ENCODE measurements around the gene AADACL4.
"Not testable (repeated sequence)": the region's sequence is repeated elsewhere in the genome, so short reads cannot be mapped to it uniquely, and the experiment has no call there.

Gene AADACL4

GRCh38 chr1:12657060-12657884 is 13.4 kb downstream of the AADACL4 start:
- Mint-ChIP-seq H3K27ac (no peak overlapping the region), H3K36me3 (ENCODE audit: low read depth) (no peaks in the 10 kb centered on the region), H3K4me1 (ENCODE audit: low read depth) (peaks cover 11% of the 10 kb centered on the region), H3K27me3 (peaks cover 10% of the 10 kb centered on the region), H3K4me3 (no peak overlapping the region), H3K9me3 (no peaks in the 10 kb centered on the region)

- peaks cover 11% of the 10 kb centered on the region for H3K4me1 Mint-ChIP-seq (ENCODE audit: low read depth)
- H3K36me3 Mint-ChIP-seq (ENCODE audit: low read depth); H3K9me3 Mint-ChIP-seq; H3K4me3 Mint-ChIP-seq; H3K27ac Mint-ChIP-seq; H3K27me3 Mint-ChIP-seq: not testable (repeated sequence)
These were observed 14.1 kb downstream of the AADACL4 start for GRCh38 chr1:12657885-12658512.

- peak overlapping the region; percentile 63 for H3K4me3 Mint-ChIP-seq
- peak overlapping the region; percentile 2 for H3K27ac Mint-ChIP-seq
- no peaks in the 10 kb centered on the region for H3K36me3 Mint-ChIP-seq (ENCODE audit: low read depth)
- H3K27me3 Mint-ChIP-seq, result peaks cover 10% of the 10 kb centered on the region
- peaks cover 11% of the 10 kb centered on the region for H3K4me1 Mint-ChIP-seq (ENCODE audit: low read depth)
- no peaks in the 10 kb centered on the region for H3K9me3 Mint-ChIP-seq
These were observed 14.9 kb downstream of the AADACL4 start for GRCh38 chr1:12658531-12659453.

GRCh38 chr1:12661606-12662219 is 17.8 kb downstream of the AADACL4 start:
- Mint-ChIP-seq H3K4me1 (ENCODE audit: low read depth) (peaks cover 11% of the 10 kb centered on the region), H3K36me3 (ENCODE audit: low read depth) (no peaks in the 10 kb centered on the region), H3K27me3 (peaks cover 12% of the 10 kb centered on the region), H3K27ac (no peak overlapping the region), H3K4me3 (no peak overlapping the region), H3K9me3 (no peaks in the 10 kb centered on the region)

GRCh38 chr1:12662556-12662955 is 18.7 kb downstream of the AADACL4 start:
- Mint-ChIP-seq H3K4me1 (ENCODE audit: low read depth) (peaks cover 6% of the 10 kb centered on the region), H3K27ac (no peak overlapping the region), H3K4me3 (no peak overlapping the region), H3K27me3 (peaks cover 8% of the 10 kb centered on the region), H3K9me3 (no peaks in the 10 kb centered on the region), H3K36me3 (ENCODE audit: low read depth) (no peaks in the 10 kb centered on the region)

GRCh38 chr1:12665511-12665910 is 21.6 kb downstream of the AADACL4 start:
- Mint-ChIP-seq H3K27ac (no peak overlapping the region), H3K27me3 (peaks cover 3% of the 10 kb centered on the region), H3K4me1 (ENCODE audit: low read depth) (no peaks in the 10 kb centered on the region), H3K36me3 (ENCODE audit: low read depth) (no peaks in the 10 kb centered on the region), H3K9me3 (no peaks in the 10 kb centered on the region), H3K4me3 (no peak overlapping the region)

- Mint-ChIP-seq H3K4me1 (ENCODE audit: low read depth) (no peaks in the 10 kb centered on the region), H3K27ac (no peak overlapping the region), H3K4me3 (no peak overlapping the region), H3K9me3 (no peaks in the 10 kb centered on the region), H3K36me3 (ENCODE audit: low read depth) (no peaks in the 10 kb centered on the region), H3K27me3 (peaks cover 3% of the 10 kb centered on the region)
These were observed 22.4 kb downstream of the AADACL4 start for GRCh38 chr1:12666141-12666735.

- Mint-ChIP-seq H3K27me3 (peaks cover 18% of the 10 kb centered on the region), H3K4me1 (ENCODE audit: low read depth) (no peaks in the 10 kb centered on the region), H3K27ac (no peak overlapping the region), H3K9me3 (no peaks in the 10 kb centered on the region), H3K36me3 (ENCODE audit: low read depth) (no peaks in the 10 kb centered on the region), H3K4me3 (no peak overlapping the region)
These were observed 25.7 kb downstream of the AADACL4 start for GRCh38 chr1:12669529-12670068.

- Mint-ChIP-seq H3K27ac (no peak overlapping the region), H3K4me1 (ENCODE audit: low read depth) (no peaks in the 10 kb centered on the region), H3K27me3 (peaks cover 39% of the 10 kb centered on the region), H3K36me3 (ENCODE audit: low read depth) (no peaks in the 10 kb centered on the region), H3K9me3 (no peaks in the 10 kb centered on the region), H3K4me3 (no peak overlapping the region)
These were observed 30.5 kb downstream of the AADACL4 start for GRCh38 chr1:12674358-12674757.

GRCh38 chr1:12676122-12676521 is 32.2 kb downstream of the AADACL4 start:
- H3K27me3 Mint-ChIP-seq, result peaks cover 50% of the 10 kb centered on the region
- H3K4me3 Mint-ChIP-seq; H3K4me1 Mint-ChIP-seq (ENCODE audit: low read depth); H3K9me3 Mint-ChIP-seq; H3K36me3 Mint-ChIP-seq (ENCODE audit: low read depth); H3K27ac Mint-ChIP-seq: not testable (repeated sequence)

GRCh38 chr1:12677565-12677964 is 33.7 kb downstream of the AADACL4 start:
- Mint-ChIP-seq H3K4me3 (no peak overlapping the region), H3K36me3 (ENCODE audit: low read depth) (no peaks in the 10 kb centered on the region), H3K9me3 (no peaks in the 10 kb centered on the region), H3K4me1 (ENCODE audit: low read depth) (no peaks in the 10 kb centered on the region), H3K27me3 (peaks cover 38% of the 10 kb centered on the region), H3K27ac (no peak overlapping the region)

- Mint-ChIP-seq H3K4me3 (no peak overlapping the region), H3K27me3 (peaks cover 38% of the 10 kb centered on the region), H3K27ac (no peak overlapping the region), H3K4me1 (ENCODE audit: low read depth) (no peaks in the 10 kb centered on the region), H3K36me3 (ENCODE audit: low read depth) (no peaks in the 10 kb centered on the region), H3K9me3 (no peaks in the 10 kb centered on the region)
These were observed 34.5 kb downstream of the AADACL4 start for GRCh38 chr1:12678350-12678749.

GRCh38 chr1:12678820-12679219 is 34.9 kb downstream of the AADACL4 start:
- H3K4me1 Mint-ChIP-seq (ENCODE audit: low read depth), result no peaks in the 10 kb centered on the region
- no peaks in the 10 kb centered on the region for H3K36me3 Mint-ChIP-seq (ENCODE audit: low read depth)
- no peak overlapping the region for H3K4me3 Mint-ChIP-seq
- peaks cover 38% of the 10 kb centered on the region for H3K27me3 Mint-ChIP-seq
- no peaks in the 10 kb centered on the region for H3K9me3 Mint-ChIP-seq
- H3K27ac Mint-ChIP-seq, result no peak overlapping the region

GRCh38 chr1:12690156-12690555 is 46.3 kb downstream of the AADACL4 start:
- H3K27ac Mint-ChIP-seq, result no peak overlapping the region
- peaks cover 13% of the 10 kb centered on the region for H3K27me3 Mint-ChIP-seq
- H3K36me3 Mint-ChIP-seq (ENCODE audit: low read depth), result no peaks in the 10 kb centered on the region
- no peak overlapping the region for H3K4me3 Mint-ChIP-seq
- no peaks in the 10 kb centered on the region for H3K9me3 Mint-ChIP-seq
- no peaks in the 10 kb centered on the region for H3K4me1 Mint-ChIP-seq (ENCODE audit: low read depth)

Data from stimulated activated naive CD8-positive, alpha-beta T cell treated with anti-CD3 and anti-CD28 coated beads, Interleukin-15, Interleukin-2, amounts not matched to agents 100 ng/mL and 50 ng/mL, for 24 hours (primary cell).